K562 (cell line): ENCODE results near the gene RAB5B. TPM values are rescaled to one million over a fixed set of nuclear protein-coding genes. Genes with fewer than 3 reads are reported as not detected.

ENCODE experiments used
- CREBBP ChIP-seq: IDR thresholded peaks from one replicate; pipeline ENCODE4 v1.6.1; 2012; ENCODE audit warnings: low read depth, mild to moderate bottlenecking, control low read depth, inconsistent platforms, low read length
- CREM ChIP-seq: IDR thresholded peaks from 2 replicates; pipeline ENCODE4 v1.6.1; 2014; ENCODE audit warnings: antibody characterized with exemption, low read depth
- MED1 ChIP-seq: sonication (generic); formaldehyde crosslinking; IDR thresholded peaks from 2 replicates; pipeline ENCODE4 v1.8.1; 2023; ENCODE audit warnings: missing genetic modification reagents, borderline replicate concordance
- POLR2G ChIP-seq: fragments of 200-400 bp; formaldehyde crosslinking; IDR thresholded peaks from 2 replicates; pipeline ENCODE4 v1.6.1; 2017; ENCODE audit warnings: low read depth, mild to moderate bottlenecking, antibody characterized with exemption, low read length, moderate library complexity
- SMARCE1 ChIP-seq: fragments of 450-650 bp; IDR thresholded peaks from 2 replicates; pipeline ENCODE4 v1.7.1; 2016; ENCODE audit warnings: mild to moderate bottlenecking
- STAG1 ChIP-seq: sonication (generic); formaldehyde crosslinking; IDR thresholded peaks from 2 replicates; pipeline ENCODE4 v1.5.0; 2020; ENCODE audit warnings: missing genetic modification reagents, borderline replicate concordance
- TAF1 ChIP-seq: IDR thresholded peaks from 2 replicates; pipeline ENCODE4 v1.6.1; 2011; ENCODE audit warnings: mild to moderate bottlenecking, low read length, moderate library complexity; ENCODE audit not compliant: insufficient read depth, control insufficient read depth, severe bottlenecking; ENCODE audit errors: extremely low read depth
- TRIM24 ChIP-seq, 2 experiments: fragments of 450-650 bp; IDR thresholded peaks; 2 replicates each; pipeline ENCODE4 v1.6.1; 2016
- polyA plus RNA-seq, 8 experiments: library from polyadenylated mRNA; depleted of rRNA in 4 of 8; stranded (reverse) in 5 of 8; unstranded in 3 of 8; fragments of >200 nt; fragmentation: Nextera tagmentation in 2 of 8; fragmentation: Illumina TruSeq in 1 of 8; extraction: Ambion mirVana in 2 of 8; extraction: Trizol in 1 of 8; gene quantifications; 2 replicates each; pipeline versions ENCODE4 v1.2.1 to v1.2.3, GENCODE V29; 2011 to 2014; ENCODE audit warnings: inconsistent platforms in 1 of 8, missing spikeins in 1 of 8
- total RNA-seq, 7 experiments: library from RNA; depleted of rRNA in 6 of 7; stranded (reverse); fragments of >200 nt in 6 of 7; fragmentation: Illumina TruSeq in 2 of 7; extraction: Trizol in 2 of 7; gene quantifications; 2 replicates each; pipeline versions ENCODE4 v1.2.1 to v1.2.3, GENCODE V29; 2011 to 2021; ENCODE audit warnings: low replicate concordance in 1 of 7
- TF ChIP-seq, protein P1 (sequence below), 2 experiments: fragments of 450-650 bp in 1 of 2; sonication (generic) in 1 of 2; formaldehyde crosslinking in 1 of 2; IDR thresholded peaks; 2 replicates each; pipeline versions ENCODE4 v1.7.1 to v1.9.0; 2016 to 2022; ENCODE audit warnings: inconsistent platforms in 1 of 2, mild to moderate bottlenecking in 1 of 2, missing genetic modification reagents in 1 of 2
- TF ChIP-seq, protein P2 (sequence below): fragments of 450-650 bp; formaldehyde crosslinking; IDR thresholded peaks from 2 replicates; pipeline ENCODE4 v1.4.0; 2020; ENCODE audit warnings: mild to moderate bottlenecking, moderate library complexity
- TF ChIP-seq, protein P3 (sequence below): sonication (generic); formaldehyde crosslinking; IDR thresholded peaks from 2 replicates; pipeline ENCODE4 v1.8.1; 2022; ENCODE audit warnings: missing genetic modification reagents

Gene RAB5B
- total and polyA plus RNA-seq, 9 of the 15 experiments (the other 6 are each of a cell fraction or from before 2014, with no cell fraction given) = 6.8 to 73.8 (median 25.2) TPM

DNA sequence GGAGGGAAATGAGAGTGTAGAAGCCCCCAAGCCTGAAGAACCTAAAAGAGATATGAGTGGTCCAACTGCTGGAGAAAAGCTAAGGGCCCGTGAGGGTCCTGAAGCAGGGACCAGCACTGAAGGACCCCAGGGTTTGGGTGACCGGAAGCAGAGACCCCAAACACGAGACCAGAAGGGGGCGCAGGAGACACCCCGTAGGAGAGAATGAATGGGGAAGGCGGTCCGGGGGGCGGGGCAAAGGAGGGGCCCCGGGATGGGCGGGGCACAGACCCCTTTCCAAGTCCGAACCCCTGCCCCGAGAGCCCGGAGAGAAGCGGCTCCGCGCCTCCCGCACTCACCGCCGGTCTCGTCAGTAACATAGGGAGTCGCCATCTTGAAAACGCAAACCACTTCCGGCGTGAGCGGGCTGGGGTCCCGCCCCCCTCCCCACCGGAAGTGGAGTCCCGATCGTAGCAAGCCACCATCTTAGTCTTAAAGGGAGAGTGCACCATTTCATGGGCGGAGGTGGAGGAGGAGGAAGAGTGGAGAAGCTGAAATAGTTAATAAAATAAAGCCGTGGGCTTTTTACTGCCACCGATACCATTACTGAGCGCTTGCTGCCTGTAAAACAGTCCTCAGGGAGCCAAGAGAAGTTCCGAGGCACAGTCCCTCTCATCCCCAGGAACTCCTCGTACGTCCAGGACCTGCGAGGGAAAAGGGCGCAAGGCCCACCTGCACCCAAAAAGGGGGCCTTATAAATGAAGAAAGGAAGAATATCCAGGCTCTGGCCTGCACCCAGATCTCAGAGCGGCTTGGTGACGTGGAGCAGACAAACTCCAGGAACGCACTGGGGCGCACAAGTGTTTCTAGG, 46.9 kb upstream of the RAB5B start (continued):
- TF ChIP-seq, protein P1, sequence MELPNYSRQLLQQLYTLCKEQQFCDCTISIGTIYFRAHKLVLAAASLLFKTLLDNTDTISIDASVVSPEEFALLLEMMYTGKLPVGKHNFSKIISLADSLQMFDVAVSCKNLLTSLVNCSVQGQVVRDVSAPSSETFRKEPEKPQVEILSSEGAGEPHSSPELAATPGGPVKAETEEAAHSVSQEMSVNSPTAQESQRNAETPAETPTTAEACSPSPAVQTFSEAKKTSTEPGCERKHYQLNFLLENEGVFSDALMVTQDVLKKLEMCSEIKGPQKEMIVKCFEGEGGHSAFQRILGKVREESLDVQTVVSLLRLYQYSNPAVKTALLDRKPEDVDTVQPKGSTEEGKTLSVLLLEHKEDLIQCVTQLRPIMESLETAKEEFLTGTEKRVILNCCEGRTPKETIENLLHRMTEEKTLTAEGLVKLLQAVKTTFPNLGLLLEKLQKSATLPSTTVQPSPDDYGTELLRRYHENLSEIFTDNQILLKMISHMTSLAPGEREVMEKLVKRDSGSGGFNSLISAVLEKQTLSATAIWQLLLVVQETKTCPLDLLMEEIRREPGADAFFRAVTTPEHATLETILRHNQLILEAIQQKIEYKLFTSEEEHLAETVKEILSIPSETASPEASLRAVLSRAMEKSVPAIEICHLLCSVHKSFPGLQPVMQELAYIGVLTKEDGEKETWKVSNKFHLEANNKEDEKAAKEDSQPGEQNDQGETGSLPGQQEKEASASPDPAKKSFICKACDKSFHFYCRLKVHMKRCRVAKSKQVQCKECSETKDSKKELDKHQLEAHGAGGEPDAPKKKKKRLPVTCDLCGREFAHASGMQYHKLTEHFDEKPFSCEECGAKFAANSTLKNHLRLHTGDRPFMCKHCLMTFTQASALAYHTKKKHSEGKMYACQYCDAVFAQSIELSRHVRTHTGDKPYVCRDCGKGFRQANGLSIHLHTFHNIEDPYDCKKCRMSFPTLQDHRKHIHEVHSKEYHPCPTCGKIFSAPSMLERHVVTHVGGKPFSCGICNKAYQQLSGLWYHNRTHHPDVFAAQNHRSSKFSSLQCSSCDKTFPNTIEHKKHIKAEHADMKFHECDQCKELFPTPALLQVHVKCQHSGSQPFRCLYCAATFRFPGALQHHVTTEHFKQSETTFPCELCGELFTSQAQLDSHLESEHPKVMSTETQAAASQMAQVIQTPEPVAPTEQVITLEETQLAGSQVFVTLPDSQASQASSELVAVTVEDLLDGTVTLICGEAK (IDR thresholded peaks at IDR 0.05) = peak; percentile 92
- TF ChIP-seq, protein P1 (CRISPR knock-in tag; IDR thresholded peaks at IDR 0.05) = no peak
- TF ChIP-seq, protein P2, sequence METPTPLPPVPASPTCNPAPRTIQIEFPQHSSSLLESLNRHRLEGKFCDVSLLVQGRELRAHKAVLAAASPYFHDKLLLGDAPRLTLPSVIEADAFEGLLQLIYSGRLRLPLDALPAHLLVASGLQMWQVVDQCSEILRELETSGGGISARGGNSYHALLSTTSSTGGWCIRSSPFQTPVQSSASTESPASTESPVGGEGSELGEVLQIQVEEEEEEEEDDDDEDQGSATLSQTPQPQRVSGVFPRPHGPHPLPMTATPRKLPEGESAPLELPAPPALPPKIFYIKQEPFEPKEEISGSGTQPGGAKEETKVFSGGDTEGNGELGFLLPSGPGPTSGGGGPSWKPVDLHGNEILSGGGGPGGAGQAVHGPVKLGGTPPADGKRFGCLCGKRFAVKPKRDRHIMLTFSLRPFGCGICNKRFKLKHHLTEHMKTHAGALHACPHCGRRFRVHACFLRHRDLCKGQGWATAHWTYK (CRISPR knock-in tag) = 0 out of 2 replicates have a peak, but pooled peaks have one; percentile 31
- TF ChIP-seq CREM = peak; percentile 55; the same call in 1 of the 2 replicates
- TF ChIP-seq STAG1 (CRISPR knock-in tag) = 0 out of 2 replicates have a peak, but pooled peaks have one; percentile 31
- TF ChIP-seq SMARCE1 = peak; percentile 64
- TF ChIP-seq CREBBP = no peak
- TF ChIP-seq TAF1 = peak; percentile 88
- TF ChIP-seq POLR2G = peak; percentile 64; the same call in 1 of the 2 replicates
- TF ChIP-seq TRIM24 (IDR thresholded peaks at IDR 0.05) = peak; percentile 26 to 44; a peak in 3 of 4 replicates
- TF ChIP-seq, protein P3, sequence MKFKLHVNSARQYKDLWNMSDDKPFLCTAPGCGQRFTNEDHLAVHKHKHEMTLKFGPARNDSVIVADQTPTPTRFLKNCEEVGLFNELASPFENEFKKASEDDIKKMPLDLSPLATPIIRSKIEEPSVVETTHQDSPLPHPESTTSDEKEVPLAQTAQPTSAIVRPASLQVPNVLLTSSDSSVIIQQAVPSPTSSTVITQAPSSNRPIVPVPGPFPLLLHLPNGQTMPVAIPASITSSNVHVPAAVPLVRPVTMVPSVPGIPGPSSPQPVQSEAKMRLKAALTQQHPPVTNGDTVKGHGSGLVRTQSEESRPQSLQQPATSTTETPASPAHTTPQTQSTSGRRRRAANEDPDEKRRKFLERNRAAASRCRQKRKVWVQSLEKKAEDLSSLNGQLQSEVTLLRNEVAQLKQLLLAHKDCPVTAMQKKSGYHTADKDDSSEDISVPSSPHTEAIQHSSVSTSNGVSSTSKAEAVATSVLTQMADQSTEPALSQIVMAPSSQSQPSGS (CRISPR knock-in tag) = no peak
- no peak for TF ChIP-seq MED1 (CRISPR knock-in tag)
